Endometrium (tissue), 2 donors: ENCODE measurements around the gene RBM42.

ENCODE experiments used
- FAIRE-seq: peaks from 2 replicates; lab custom pipeline; 2012; peaks lifted over from hg19 to GRCh38; lab: Jason Lieb, UNC
- donor health status: control.
- donor health status: control.

The RBM42 gene

GRCh38 chr19:35620001-35620400 lies 8.8 kb upstream of the RBM42 start:
- FAIRE-seq, result no peak

- FAIRE-seq, result no peak
These were observed 7.1 kb upstream of the RBM42 start for GRCh38 chr19:35621708-35622107.

GRCh38 chr19:35622750-35623149 lies 6.1 kb upstream of the RBM42 start:
- FAIRE-seq, result no peak

GRCh38 chr19:35623327-35624010 lies 5.4 kb upstream of the RBM42 start:
- FAIRE-seq, result no peak

- FAIRE-seq, result no peak
These were observed 622 bp upstream of the RBM42 start for GRCh38 chr19:35628264-35628564.

GRCh38 chr19:35629332-35629633 lies 447 bp downstream of the RBM42 start:
- FAIRE-seq, result no peak

GRCh38 chr19:35633727-35634440 lies 5.0 kb downstream of the RBM42 start:
- FAIRE-seq, result no peak

- no peak for FAIRE-seq
These were observed 7.8 kb downstream of the RBM42 start for GRCh38 chr19:35636651-35637050.

- FAIRE-seq, result no peak
These were observed 8.3 kb downstream of the RBM42 start for GRCh38 chr19:35637165-35637564.

GRCh38 chr19:35639321-35639639 lies 10.4 kb downstream of the RBM42 start:
- FAIRE-seq, result no peak

GRCh38 chr19:35639863-35640262 lies 11.0 kb downstream of the RBM42 start:
- no peak for FAIRE-seq

GRCh38 chr19:35641515-35642151 lies 12.8 kb downstream of the RBM42 start, which contains the start of gene ETV2:
TSS of gene ETV2 (plus strand) at chr19:35641745. CDS start at chr19:35642461, 716 bp downstream.
- no peak for FAIRE-seq

- no peak for FAIRE-seq
These were observed 13.5 kb downstream of the RBM42 start for GRCh38 chr19:35642312-35642711.

- FAIRE-seq, result no peak
These were observed 14.0 kb downstream of the RBM42 start for GRCh38 chr19:35642798-35643254.

GRCh38 chr19:35643255-35644205 lies 14.7 kb downstream of the RBM42 start:
- FAIRE-seq, result no peak

- FAIRE-seq, result no peak
These were observed 15.6 kb downstream of the RBM42 start for GRCh38 chr19:35644206-35644986.

GRCh38 chr19:35644987-35645679 lies 16.3 kb downstream of the RBM42 start:
- no peak for FAIRE-seq

- no peak for FAIRE-seq
These were observed 17.1 kb downstream of the RBM42 start for GRCh38 chr19:35645680-35646511.

- FAIRE-seq, result peak; percentile 95
These were observed 19.5 kb downstream of the RBM42 start, which contains the start of gene COX6B1 for GRCh38 chr19:35648017-35648961. TSS of gene COX6B1 (plus strand) at chr19:35648323. CDS start at chr19:35651244, 2,921 bp downstream.
